PC-9 (cell line): Measurements from ENCODE around the gene RARB. TPM values are rescaled to one million over a fixed set of nuclear protein-coding genes. Genes with fewer than 3 reads are reported as not detected.

Experiments
- BruUV-seq: library from RNA; stranded (reverse); fragments of 400-500 nt; replicated peaks from 2 replicates; lab custom pipeline; 2021; lab: Mats Ljungman, UMichigan
- CTCF ChIA-PET: fragments of 300-600 bp; sonication (Branson Sonifier 250); formaldehyde crosslinking; loops from one replicate; lab custom pipeline; 2022; ENCODE audit warnings: antibody characterized with exemption; lab: Charles Lee
- POLR2A ChIA-PET: fragments of 300-600 bp; sonication (Branson Sonifier 250); formaldehyde crosslinking; loops from one replicate; lab custom pipeline; 2022; ENCODE audit warnings: antibody characterized with exemption; ENCODE audit not compliant: unreplicated experiment; lab: Charles Lee
- DNase-seq, 2 experiments: peaks; one replicate each; pipeline versions ENCODE4 v3.0.0 to v3.0.0-alpha.2; 2015 to 2022; ENCODE audit warnings: mixed read lengths in 1 of 2
- H2AFZ ChIP-seq: fragments of 200-600 bp; sonication (generic); 2 replicates; pipeline ENCODE4 v1.8.1; 2017; ENCODE audit warnings: antibody characterized with exemption
- H3F3A ChIP-seq: fragments of 200-600 bp; sonication (generic); 2 replicates; pipeline ENCODE4 v1.8.1; 2017; ENCODE audit warnings: antibody characterized with exemption, mild to moderate bottlenecking, low read depth; ENCODE audit not compliant: insufficient read depth
- H3K27ac ChIP-seq: fragments of 200-600 bp; sonication (generic); 2 replicates; pipeline ENCODE4 v1.6.1; 2016; ENCODE audit warnings: mixed run types
- H3K27me3 ChIP-seq: fragments of 200-600 bp; sonication (generic); 2 replicates; pipeline ENCODE4 v1.6.1; 2016; ENCODE audit warnings: low read depth, mixed run types; ENCODE audit not compliant: insufficient read depth
- H3K36me3 ChIP-seq: fragments of 200-600 bp; sonication (generic); 2 replicates; pipeline ENCODE4 v1.6.1; 2016; ENCODE audit warnings: low read depth, mixed run types
- H3K4me1 ChIP-seq: fragments of 200-600 bp; sonication (generic); replicated peaks from 2 replicates; pipeline ENCODE4 v1.6.1; 2016; ENCODE audit warnings: mixed run types; ENCODE audit not compliant: insufficient read depth
- H3K4me2 ChIP-seq: fragments of 200-600 bp; sonication (generic); 2 replicates; pipeline ENCODE4 v1.6.1; 2017; ENCODE audit warnings: mixed run types
- H3K4me3 ChIP-seq: fragments of 200-600 bp; sonication (generic); 2 replicates; pipeline ENCODE4 v1.6.1; 2016; ENCODE audit warnings: mixed run types
- H3K79me2 ChIP-seq: fragments of 200-600 bp; sonication (generic); 2 replicates; pipeline ENCODE4 v1.6.1; 2017; ENCODE audit warnings: low read depth, mixed run types
- H3K9me2 ChIP-seq: fragments of 200-600 bp; sonication (generic); 2 replicates; pipeline ENCODE4 v1.8.1; 2017; ENCODE audit warnings: mild to moderate bottlenecking; ENCODE audit not compliant: insufficient read depth
- H3K9me3 ChIP-seq: fragments of 200-600 bp; sonication (generic); 2 replicates; pipeline ENCODE4 v1.8.1; 2016; ENCODE audit warnings: low read depth; ENCODE audit not compliant: insufficient read depth
- H4K20me1 ChIP-seq: fragments of 200-600 bp; sonication (generic); 2 replicates; pipeline ENCODE4 v1.8.1; 2017; ENCODE audit not compliant: insufficient read depth
- CTCF ChIP-seq: fragments of 200-600 bp; sonication (generic); conservative IDR thresholded peaks from 2 replicates; pipeline ENCODE4 v1.6.1; 2017; ENCODE audit warnings: mixed run types, antibody characterized with exemption, mild to moderate bottlenecking, moderate library complexity
- EZH2 ChIP-seq: fragments of 200-600 bp; sonication (generic); IDR thresholded peaks from 2 replicates; pipeline ENCODE4 v1.8.0; 2017; ENCODE audit warnings: antibody characterized with exemption, low read depth
- intact Hi-C: fragments of 100-400 bp; cut with micrococcal nuclease; formaldehyde crosslinking; loops from one replicate; pipeline ENCODE4 v1.10.0; 2022; ENCODE audit not compliant: unreplicated experiment
- total RNA-seq: library from RNA; stranded (reverse); gene quantifications from 2 replicates; pipeline ENCODE4 v1.2.3, GENCODE V29; 2021

RARB gene
- total RNA-seq, 1 experiment from 2014 or later = 1.0 TPM

GRCh38 chr3:25472731-25473130 is 44.7 kb downstream of the RARB start:
- DNase-seq = no peak
- intact Hi-C loops = no loop called here
- Histone ChIP-seq H2AFZ (no peak overlapping the region), H3K4me3 (no peak overlapping the region), H3K9me3 (no peaks in the 10 kb centered on the region), H3K79me2 (no peaks in the 10 kb centered on the region), H3K36me3 (no peaks in the 10 kb centered on the region), H3K27ac (no peak overlapping the region), H3F3A (no peaks in the 10 kb centered on the region), H3K4me1 (no peaks in the 10 kb centered on the region), H3K4me2 (no peak overlapping the region), H3K9me2 (no peaks in the 10 kb centered on the region), H4K20me1 (no peaks in the 10 kb centered on the region), H3K27me3 (no peaks in the 10 kb centered on the region)
- no TSS peak for BruUV-seq
- TF ChIP-seq EZH2 = no peak
- TF ChIP-seq CTCF = no peak
- POLR2A ChIA-PET = interaction anchor here (0.7 kb wide), 1 partner anchor 325 kb away, joined by 4 read pairs; no protein-coding TSS in a partner anchor
- CTCF ChIA-PET = no interaction called here

- no peak for TF ChIP-seq EZH2
- intact Hi-C loops = no loop called here
- Histone ChIP-seq H3K9me3 (no peaks in the 10 kb centered on the region), H3K4me1 (no peaks in the 10 kb centered on the region), H4K20me1 (no peaks in the 10 kb centered on the region), H3F3A (no peaks in the 10 kb centered on the region), H3K9me2 (no peaks in the 10 kb centered on the region), H3K4me2 (no peak overlapping the region), H3K79me2 (no peaks in the 10 kb centered on the region), H3K27me3 (no peaks in the 10 kb centered on the region), H3K36me3 (no peaks in the 10 kb centered on the region), H3K4me3 (no peak overlapping the region), H3K27ac (no peak overlapping the region), H2AFZ (no peak overlapping the region)
- DNase-seq = no peak
- BruUV-seq = no TSS peak
- CTCF ChIA-PET = no interaction called here
- POLR2A ChIA-PET = no interaction called here
These were observed 45.2 kb downstream of the RARB start for GRCh38 chr3:25473246-25473645.

- no peaks in the 10 kb centered on the region for H3K27me3 ChIP-seq
- ChIA-PET CTCF (no interaction called here), POLR2A (no interaction called here)
- no peak for DNase-seq
- intact Hi-C loops = no loop called here
- H3K4me2 ChIP-seq = no peak overlapping the region
- H3K4me1 ChIP-seq = no peaks in the 10 kb centered on the region
- H2AFZ ChIP-seq = no peak overlapping the region
- H3K4me3 ChIP-seq = no peak overlapping the region
- no peaks in the 10 kb centered on the region for H3F3A ChIP-seq
- no peak for TF ChIP-seq EZH2
- BruUV-seq = no TSS peak
- H3K9me3 ChIP-seq = no peaks in the 10 kb centered on the region
- no peaks in the 10 kb centered on the region for H3K79me2 ChIP-seq
- no peaks in the 10 kb centered on the region for H3K9me2 ChIP-seq
- no peak overlapping the region for H3K27ac ChIP-seq
- no peaks in the 10 kb centered on the region for H4K20me1 ChIP-seq
- no peaks in the 10 kb centered on the region for H3K36me3 ChIP-seq
These were observed 46.0 kb downstream of the RARB start for GRCh38 chr3:25474052-25474451.

- H3K27me3 ChIP-seq = no peaks in the 10 kb centered on the region
These were observed 48.6 kb downstream of the RARB start for GRCh38 chr3:25476639-25477038.

More at GRCh38 chr3:25476639-25477038, 48.6 kb downstream of the RARB start:
- Histone ChIP-seq H3K27ac (no peak overlapping the region), H3K36me3 (no peaks in the 10 kb centered on the region), H3K4me3 (no peak overlapping the region), H3K9me2 (no peaks in the 10 kb centered on the region), H3K4me1 (no peaks in the 10 kb centered on the region), H3K4me2 (no peak overlapping the region), H4K20me1 (no peaks in the 10 kb centered on the region), H3K9me3 (no peaks in the 10 kb centered on the region), H3F3A (no peaks in the 10 kb centered on the region), H2AFZ (no peak overlapping the region), H3K79me2 (no peaks in the 10 kb centered on the region)
- DNase-seq = no peak
- BruUV-seq = no TSS peak
- intact Hi-C loops = no loop called here
- ChIA-PET CTCF (no interaction called here), POLR2A (no interaction called here)
- TF ChIP-seq EZH2 (no peak), CTCF (no peak)
